OCI-LY7 (cell line): ENCODE results near the gene STX4. TPM values are rescaled to one million over a fixed set of nuclear protein-coding genes. Genes with fewer than 3 reads are reported as not detected.

Experiments
- BruUV-seq: library from RNA; stranded (reverse); fragments of 400-500 nt; replicated peaks from 2 replicates; lab custom pipeline; 2021; lab: Mats Ljungman, UMichigan
- CTCF ChIA-PET: fragments of 300-600 bp; sonication (Branson Sonifier 250); formaldehyde crosslinking; loops from one replicate; lab custom pipeline; 2022; ENCODE audit warnings: antibody characterized with exemption; ENCODE audit not compliant: unreplicated experiment; lab: Charles Lee
- POLR2A ChIA-PET: fragments of 300-600 bp; sonication (Branson Sonifier 250); formaldehyde crosslinking; loops from one replicate; lab custom pipeline; 2022; ENCODE audit warnings: antibody characterized with exemption; lab: Charles Lee
- DNase-seq: peaks from one replicate; pipeline ENCODE4 v3.0.0-alpha.2; 2015; ENCODE audit warnings: low spot score
- H2AFZ ChIP-seq: fragments of 200-600 bp; sonication (generic), shearing (Covaris generic); 2 replicates; pipeline ENCODE4 v1.6.1; 2014; ENCODE audit warnings: mild to moderate bottlenecking, antibody characterized with exemption, low read length, moderate library complexity
- H3K27ac ChIP-seq: fragments of 200-600 bp; sonication (generic); 2 replicates; pipeline ENCODE4 v1.5.1; 2014; ENCODE audit warnings: mixed run types, low read depth, mild to moderate bottlenecking, moderate library complexity, low read length, inconsistent platforms; ENCODE audit not compliant: poor library complexity, severe bottlenecking
- H3K36me3 ChIP-seq: fragments of 200-600 bp; sonication (generic); 2 replicates; pipeline ENCODE4 v1.6.1; 2014; ENCODE audit warnings: mild to moderate bottlenecking, antibody characterized with exemption, low read length, moderate library complexity, mixed read lengths; ENCODE audit not compliant: insufficient read depth
- H3K4me1 ChIP-seq: fragments of 200-600 bp; sonication (generic); 2 replicates; pipeline ENCODE4 v1.5.1; 2014; ENCODE audit warnings: mild to moderate bottlenecking, low read length; ENCODE audit not compliant: insufficient read depth, poor library complexity, severe bottlenecking
- H3K4me2 ChIP-seq: fragments of 200-600 bp; sonication (generic); 2 replicates; pipeline ENCODE4 v1.6.1; 2014; ENCODE audit warnings: mild to moderate bottlenecking, low read length
- H3K4me3 ChIP-seq: fragments of 200-600 bp; sonication (generic); 2 replicates; pipeline ENCODE4 v1.5.1; 2014; ENCODE audit warnings: mild to moderate bottlenecking, low read depth, low read length; ENCODE audit not compliant: poor library complexity, severe bottlenecking
- H3K79me2 ChIP-seq: fragments of 200-600 bp; sonication (generic); 2 replicates; pipeline ENCODE4 v1.6.1; 2016; ENCODE audit warnings: low read depth, mild to moderate bottlenecking, low read length, moderate library complexity, mixed read lengths; ENCODE audit not compliant: insufficient read depth
- H3K9me2 ChIP-seq: fragments of 200-600 bp; sonication (generic); 2 replicates; pipeline ENCODE4 v1.6.1; 2016; ENCODE audit warnings: mild to moderate bottlenecking, low read length, mixed read lengths; ENCODE audit not compliant: insufficient read depth
- H3K9me3 ChIP-seq: fragments of 200-600 bp; sonication (generic); 2 replicates; pipeline ENCODE4 v1.6.1; 2014; ENCODE audit warnings: mild to moderate bottlenecking, mixed run types, low read length, mixed read lengths
- H4K20me1 ChIP-seq: fragments of 200-600 bp; sonication (generic); 2 replicates; pipeline ENCODE4 v1.6.1; 2014; ENCODE audit warnings: mild to moderate bottlenecking, antibody characterized with exemption, low read length, moderate library complexity, mixed read lengths; ENCODE audit not compliant: insufficient read depth
- CTCF ChIP-seq: fragments of 200-600 bp; sonication (generic); conservative IDR thresholded peaks from 2 replicates; pipeline ENCODE4 v1.5.1; 2014; ENCODE audit warnings: mild to moderate bottlenecking, antibody characterized with exemption, low read length, moderate library complexity, mixed read lengths
- EZH2phosphoT487 ChIP-seq: fragments of 200-600 bp; sonication (generic); IDR thresholded peaks from 2 replicates; pipeline ENCODE4 v1.6.1; 2018; ENCODE audit warnings: low read depth, borderline replicate concordance, mild to moderate bottlenecking, mixed run types, antibody characterized with exemption, low read length, moderate library complexity, mixed read lengths
- intact Hi-C: fragments of 100-400 bp; cut with micrococcal nuclease; formaldehyde crosslinking; loops from one replicate; pipeline ENCODE4 v1.10.0; 2022; ENCODE audit not compliant: unreplicated experiment
- total RNA-seq, 2 experiments: library from RNA; depleted of rRNA in 1 of 2; stranded (reverse); fragments of >200 nt in 1 of 2; shearing (Covaris generic) in 1 of 2; gene quantifications; 2 replicates each; pipeline ENCODE4 v1.2.3, GENCODE V29; 2014 to 2022

Gene STX4
- total RNA-seq, 2 experiments from 2014 or later: 16.6 to 40.5 TPM

- CTCF ChIA-PET: no interaction called here
- Histone ChIP-seq H4K20me1 (no peaks in the 10 kb centered on the region), H3K4me1 (peaks cover 15% of the 10 kb centered on the region), H3K9me2 (no peaks in the 10 kb centered on the region), H3K27ac (peak overlapping the region; percentile 84), H3K4me3 (peak overlapping the region; percentile 88), H2AFZ (peak overlapping the region; percentile 45; the same call in 1 of the 2 replicates), H3K9me3 (no peaks in the 10 kb centered on the region), H3K36me3 (peaks cover 39% of the 10 kb centered on the region), H3K4me2 (peak overlapping the region; percentile 93), H3K79me2 (peaks cover 50% of the 10 kb centered on the region)
- DNase-seq: no peak
- BruUV-seq: no TSS peak
- intact Hi-C loops: loop anchor here (1.0 to 5.0 kb wide), 6 partner anchors 20 to 384 kb away; partner anchors contain the start of genes ARMC5, KAT8, SETD1A and VKORC1
- TF ChIP-seq EZH2phosphoT487: no peak
- peak; percentile 45 for TF ChIP-seq CTCF
- POLR2A ChIA-PET: interaction anchor here (1.4 kb wide), 1 partner anchor 385 kb away, joined by 3 read pairs; the partner anchor contains the start of gene ARMC5
These were observed 41.4 kb downstream of the STX4 start for GRCh38 chr16:31074814-31075183.

GRCh38 chr16:31076319-31076718 is 43.0 kb downstream of the STX4 start:
- no peak overlapping the region for H3K4me2 ChIP-seq
- CTCF ChIA-PET: interaction anchor here (1.2 kb wide), 1 partner anchor 65 kb away, joined by 4 read pairs; no protein-coding TSS in a partner anchor
- H4K20me1 ChIP-seq: no peaks in the 10 kb centered on the region
- no TSS peak for BruUV-seq
- POLR2A ChIA-PET: no interaction called here
- H3K36me3 ChIP-seq: peaks cover 54% of the 10 kb centered on the region
- no peaks in the 10 kb centered on the region for H3K9me2 ChIP-seq
- H3K4me3 ChIP-seq: no peak overlapping the region
- H3K4me1 ChIP-seq: peaks cover 15% of the 10 kb centered on the region
- no peaks in the 10 kb centered on the region for H3K9me3 ChIP-seq
- no peak overlapping the region for H2AFZ ChIP-seq
- peaks cover 38% of the 10 kb centered on the region for H3K79me2 ChIP-seq
- TF ChIP-seq CTCF (no peak), EZH2phosphoT487 (no peak)
- intact Hi-C loops: no loop called here
- H3K27ac ChIP-seq: no peak overlapping the region
- DNase-seq: no peak

GRCh38 chr16:31077024-31077423 is 43.7 kb downstream of the STX4 start:
- DNase-seq: no peak
- intact Hi-C loops: no loop called here
- Histone ChIP-seq H3K36me3 (peaks cover 61% of the 10 kb centered on the region), H3K9me2 (no peaks in the 10 kb centered on the region), H4K20me1 (no peaks in the 10 kb centered on the region), H3K4me1 (peaks cover 9% of the 10 kb centered on the region), H3K4me3 (no peak overlapping the region), H3K4me2 (no peak overlapping the region), H3K9me3 (no peaks in the 10 kb centered on the region), H3K79me2 (peaks cover 31% of the 10 kb centered on the region), H3K27ac (no peak overlapping the region), H2AFZ (no peak overlapping the region)
- ChIA-PET POLR2A (no interaction called here), CTCF (no interaction called here)
- TF ChIP-seq CTCF (no peak), EZH2phosphoT487 (no peak)
- BruUV-seq: no TSS peak
